GM12875 (cell line): ENCODE data around the gene LRP3.
A peak's percentile ranks its signal among the peaks of the same experiment; 100 is the strongest.

ENCODE experiments used
- H3K4me3 ChIP-seq: one replicate; pipeline ENCODE4 v1.5.1; 2011; ENCODE audit warnings: low read depth, low read length, control low read depth
- CTCF ChIP-seq: IDR thresholded peaks from 2 replicates; pipeline ENCODE4 v1.5.1; 2011; ENCODE audit warnings: low read depth, mild to moderate bottlenecking, control low read depth, inconsistent platforms, low read length, moderate library complexity, borderline replicate concordance; ENCODE audit not compliant: insufficient read depth

LRP3 gene

GRCh38 chr19:33215438-33216197, 21.5 kb downstream of the LRP3 start:
- no peak for TF ChIP-seq CTCF
- H3K4me3 ChIP-seq, result no peak overlapping the region

- H3K4me3 ChIP-seq, result no peak overlapping the region
- TF ChIP-seq CTCF, result no peak
Measured at GRCh38 chr19:33216198-33216830, 22.2 kb downstream of the LRP3 start.

- no peak for TF ChIP-seq CTCF
- H3K4me3 ChIP-seq, result no peak overlapping the region
Measured at GRCh38 chr19:33217881-33218280, 23.8 kb downstream of the LRP3 start.

GRCh38 chr19:33219261-33219815, 25.2 kb downstream of the LRP3 start:
- no peak overlapping the region for H3K4me3 ChIP-seq
- peak; percentile 35; the same call in 1 of the 2 replicates for TF ChIP-seq CTCF

GRCh38 chr19:33220115-33220514, 26.0 kb downstream of the LRP3 start:
- H3K4me3 ChIP-seq, result no peak overlapping the region

GRCh38 chr19:33220735-33221134, 26.6 kb downstream of the LRP3 start:
- H3K4me3 ChIP-seq, result no peak overlapping the region

More at GRCh38 chr19:33220115-33220514, 26.0 kb downstream of the LRP3 start:
- TF ChIP-seq CTCF, result no peak

More at GRCh38 chr19:33220735-33221134, 26.6 kb downstream of the LRP3 start:
- no peak for TF ChIP-seq CTCF
